ENCODE results near the gene UBE2F.

Gene UBE2F

GRCh38 chr2:237921967-237922492, 44.8 kb upstream of the UBE2F start:
- TF ChIP-seq POLR2AphosphoS5 (IDR thresholded peaks at IDR 0.05; ENCODE audit: low read depth, low read length), result no peak

GRCh38 chr2:237922641-237923361, 44.0 kb upstream of the UBE2F start:
- TF ChIP-seq POLR2AphosphoS5 (IDR thresholded peaks at IDR 0.05; ENCODE audit: low read depth, low read length) (no peak), FOXP2 (optimal IDR thresholded peaks at IDR 0.05; ENCODE audit: borderline replicate concordance, extremely low read depth, extremely low read length, insufficient read depth) (no peak), TAF1 (IDR thresholded peaks at IDR 0.05; ENCODE audit: borderline replicate concordance, insufficient read depth, low read length) (no peak), SIN3A (IDR thresholded peaks at IDR 0.05; ENCODE audit: borderline replicate concordance, insufficient read depth, low read length) (no peak), REST (IDR thresholded peaks at IDR 0.05; ENCODE audit: insufficient read depth in 1 of 2, low read depth in 2 of 2, low read length in 2 of 2) (no peak)

GRCh38 chr2:237923481-237924163, 43.2 kb upstream of the UBE2F start:
- TF ChIP-seq REST (IDR thresholded peaks at IDR 0.05; ENCODE audit: insufficient read depth in 1 of 2, low read depth in 2 of 2, low read length in 2 of 2) (no peak), FOXP2 (optimal IDR thresholded peaks at IDR 0.05; ENCODE audit: borderline replicate concordance, extremely low read depth, extremely low read length, insufficient read depth) (no peak), TAF1 (IDR thresholded peaks at IDR 0.05; ENCODE audit: borderline replicate concordance, insufficient read depth, low read length) (no peak), SIN3A (IDR thresholded peaks at IDR 0.05; ENCODE audit: borderline replicate concordance, insufficient read depth, low read length) (no peak), POLR2AphosphoS5 (IDR thresholded peaks at IDR 0.05; ENCODE audit: low read depth, low read length) (no peak)

- TF ChIP-seq POLR2AphosphoS5 (IDR thresholded peaks at IDR 0.05; ENCODE audit: low read depth, low read length) (no peak), FOXP2 (optimal IDR thresholded peaks at IDR 0.05; ENCODE audit: borderline replicate concordance, extremely low read depth, extremely low read length, insufficient read depth) (no peak), SIN3A (IDR thresholded peaks at IDR 0.05; ENCODE audit: borderline replicate concordance, insufficient read depth, low read length) (no peak)
Measured at GRCh38 chr2:237924164-237924534, 42.7 kb upstream of the UBE2F start.

- no peak for TF ChIP-seq TAF1 (IDR thresholded peaks at IDR 0.05; ENCODE audit: borderline replicate concordance, insufficient read depth, low read length)
- TF ChIP-seq FOXP2 (optimal IDR thresholded peaks at IDR 0.05; ENCODE audit: borderline replicate concordance, extremely low read depth, extremely low read length, insufficient read depth), result no peak
- peak; percentile 80 to 92 for TF ChIP-seq REST (IDR thresholded peaks at IDR 0.05; ENCODE audit: insufficient read depth in 1 of 2, low read depth in 2 of 2, low read length in 2 of 2)
Measured at GRCh38 chr2:237927135-237927534, 39.7 kb upstream of the UBE2F start.

GRCh38 chr2:237927986-237928385, 38.8 kb upstream of the UBE2F start:
- TF ChIP-seq TAF1 (IDR thresholded peaks at IDR 0.05; ENCODE audit: borderline replicate concordance, insufficient read depth, low read length) (no peak), FOXP2 (optimal IDR thresholded peaks at IDR 0.05; ENCODE audit: borderline replicate concordance, extremely low read depth, extremely low read length, insufficient read depth) (no peak), SIN3A (IDR thresholded peaks at IDR 0.05; ENCODE audit: borderline replicate concordance, insufficient read depth, low read length) (no peak), POLR2AphosphoS5 (IDR thresholded peaks at IDR 0.05; ENCODE audit: low read depth, low read length) (no peak), REST (IDR thresholded peaks at IDR 0.05; ENCODE audit: insufficient read depth in 1 of 2, low read depth in 2 of 2, low read length in 2 of 2) (no peak)
